A204.1 (cell line): Measurements from ENCODE around the gene HOTAIR.

ENCODE experiments used
- FAIRE-seq: peaks from 2 replicates; lab custom pipeline; 2012; peaks lifted over from hg19 to GRCh38; lab: Jason Lieb, UNC

HOTAIR gene

DNA sequence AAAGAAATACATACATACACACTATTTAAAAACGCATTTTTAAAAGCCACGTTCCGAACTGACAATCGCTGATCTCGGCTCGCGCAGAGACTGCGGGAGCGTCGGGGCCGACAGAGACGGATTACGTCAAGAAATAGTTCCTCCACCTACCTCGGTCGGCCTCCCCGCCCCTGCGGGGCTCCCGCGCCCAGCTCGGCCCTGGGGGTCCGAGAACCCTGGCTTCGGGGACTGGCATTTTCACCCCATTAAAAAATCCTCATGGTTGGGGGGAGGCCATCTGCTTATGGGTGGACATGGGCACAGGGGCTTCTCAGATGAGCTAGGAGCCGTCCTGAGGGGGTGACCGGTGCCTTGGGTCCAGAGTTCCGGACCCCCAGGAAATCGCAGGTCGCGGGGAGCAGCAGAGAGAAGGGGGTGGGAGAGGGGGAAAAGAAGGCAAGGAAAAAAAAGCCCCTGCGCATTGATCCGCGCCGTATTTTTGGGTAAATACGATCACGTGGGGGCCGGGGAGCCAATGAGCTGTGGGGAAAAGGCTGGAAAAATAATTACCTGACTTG is 24.9 kb upstream of the HOTAIR start:
- FAIRE-seq, result no peak

DNA sequence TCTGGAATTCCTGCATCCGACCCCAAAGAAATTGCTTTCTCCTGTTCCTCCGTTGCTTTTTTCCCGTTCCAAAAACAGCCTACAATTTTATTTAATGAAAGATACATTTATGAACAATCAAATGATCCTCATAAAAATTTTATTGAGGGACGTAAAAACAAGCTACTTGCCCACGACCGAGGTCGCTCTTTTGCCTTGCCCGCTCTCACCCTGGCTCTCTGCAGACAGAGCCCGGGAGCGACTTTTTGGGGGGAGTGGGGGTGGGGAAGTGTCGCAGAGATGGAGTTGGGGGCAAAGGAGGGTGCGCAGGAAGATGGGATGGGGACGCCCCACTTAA is 24.1 kb upstream of the HOTAIR start:
- FAIRE-seq, result no peak

DNA sequence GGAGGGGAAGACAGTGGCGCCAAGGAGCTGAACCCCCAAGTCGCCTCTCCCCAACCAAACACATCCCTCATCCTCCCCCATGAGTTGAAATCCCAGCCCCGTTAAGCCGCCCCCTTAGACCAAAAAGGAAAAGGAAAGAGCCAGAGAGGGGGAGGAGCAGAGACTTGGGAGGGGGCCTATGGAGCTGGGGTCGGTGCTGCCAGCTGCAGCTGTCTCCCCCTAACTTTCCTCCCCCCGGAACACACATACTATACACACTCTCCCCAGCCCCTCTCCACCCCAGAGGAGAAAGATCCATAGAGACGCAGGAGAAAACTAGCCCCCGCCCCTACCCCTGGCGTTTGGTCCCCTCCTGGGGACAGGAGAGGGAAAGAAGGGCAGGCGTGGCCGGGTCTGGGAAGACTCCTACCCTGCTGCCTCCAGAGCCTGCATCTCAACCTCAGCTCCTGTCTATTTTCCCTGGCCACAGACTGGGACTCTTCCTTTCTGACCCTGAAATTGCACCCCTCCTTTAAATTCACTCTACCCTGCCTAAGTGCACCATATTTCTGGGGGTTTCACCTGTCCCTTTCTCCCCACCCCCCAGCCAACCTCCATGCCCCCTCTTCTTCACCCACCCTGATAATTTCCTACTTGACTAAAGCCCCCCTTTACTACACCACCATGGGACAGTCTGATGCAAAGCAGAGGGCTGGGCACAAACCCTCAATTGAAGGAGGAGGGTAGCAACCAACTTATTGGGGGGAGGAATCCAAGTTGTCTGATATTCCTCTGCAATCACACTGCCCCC is 23.6 kb upstream of the HOTAIR start:
- FAIRE-seq, result no peak

DNA sequence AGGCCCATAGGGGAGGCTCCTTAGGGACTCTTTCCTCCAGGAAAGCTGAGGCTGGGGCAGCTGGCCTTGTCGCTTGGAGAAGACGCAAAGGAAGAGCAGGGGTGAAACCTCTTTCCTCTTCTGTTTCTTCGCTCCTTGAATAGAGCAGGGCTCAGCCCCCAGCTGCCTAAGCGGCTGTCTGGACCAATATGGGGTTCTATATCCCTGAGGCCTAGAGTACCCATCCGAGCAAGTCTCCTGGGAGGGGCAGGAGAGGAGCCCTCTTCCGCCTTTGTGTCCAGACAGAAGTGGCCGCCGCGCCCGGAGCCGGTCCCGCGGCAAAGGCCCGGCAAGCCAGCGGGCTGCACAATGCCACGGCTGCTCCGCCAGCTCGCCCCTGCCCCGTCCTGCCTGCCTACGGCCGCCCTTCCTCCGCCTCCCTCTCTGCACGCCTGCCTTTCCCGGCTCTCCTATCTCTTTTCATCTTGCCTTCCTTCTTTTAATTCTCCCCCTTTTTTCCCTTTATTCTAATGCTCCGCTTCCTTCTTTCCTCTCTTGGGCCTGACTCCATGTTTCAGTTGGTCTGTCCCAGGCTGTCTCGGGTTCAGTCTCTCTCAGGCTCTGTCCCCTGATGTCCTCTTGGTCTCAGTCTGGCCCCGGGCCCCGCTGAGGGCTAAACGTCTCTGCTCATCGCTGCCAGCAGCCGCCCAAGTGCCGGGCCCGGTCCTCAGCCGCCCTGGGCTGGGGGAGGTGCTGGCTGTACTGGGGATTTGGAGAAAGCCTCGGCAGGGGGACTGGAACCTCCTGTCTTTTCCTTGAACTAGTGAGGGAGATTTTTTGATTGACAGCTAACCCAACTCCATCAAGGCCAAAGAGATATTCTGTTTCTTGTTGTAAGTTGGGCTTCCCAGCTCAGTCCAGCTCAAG is 22.7 kb upstream of the HOTAIR start:
- no peak for FAIRE-seq

DNA sequence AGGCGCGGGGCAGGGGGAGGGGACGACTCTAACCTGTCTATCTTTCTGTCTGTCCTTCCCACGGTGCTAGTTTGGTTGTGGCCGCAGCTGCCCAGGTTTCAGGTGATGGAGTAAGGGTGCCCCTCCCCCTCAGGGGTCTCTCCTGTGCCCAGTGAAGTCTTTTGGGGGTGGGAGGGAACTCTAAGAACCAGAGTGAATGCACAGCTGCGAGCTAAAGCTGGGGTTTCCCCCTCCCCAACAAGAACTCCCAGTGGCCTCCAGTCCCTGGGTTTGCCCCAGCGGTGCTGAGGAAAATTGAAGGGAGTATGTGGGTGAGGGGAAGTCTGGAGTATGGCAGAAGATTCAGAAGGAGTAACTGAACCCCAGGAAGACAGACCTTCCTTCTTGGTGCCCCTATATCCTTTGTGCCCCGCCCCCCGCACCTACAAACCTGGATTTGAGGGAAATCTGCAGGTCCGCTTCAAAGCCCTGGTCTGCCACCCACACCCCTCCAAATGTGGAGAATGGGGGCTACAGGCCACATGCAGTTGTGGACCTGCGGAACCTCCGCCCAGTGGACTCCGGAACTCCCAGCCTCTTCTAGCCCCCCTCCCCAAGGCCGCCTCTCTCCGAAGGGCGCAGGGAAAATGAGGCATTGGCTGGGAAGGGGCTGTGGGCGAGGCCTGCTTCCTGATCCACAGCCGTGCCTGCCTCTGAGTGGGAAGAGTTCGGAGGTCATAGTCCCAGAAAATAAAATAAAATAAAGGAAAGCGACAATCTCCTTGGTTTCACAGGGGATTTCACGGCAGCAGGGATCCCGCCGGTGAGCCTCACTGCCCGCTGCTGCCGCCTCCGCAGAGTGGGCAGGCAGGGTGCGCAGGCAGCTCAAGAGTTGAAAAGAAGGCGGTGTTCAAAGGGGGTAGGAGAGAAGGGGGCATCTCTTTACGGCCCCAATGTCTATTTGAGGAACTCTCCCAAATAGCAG is 21.8 kb upstream of the HOTAIR start:
- FAIRE-seq, result no peak

DNA sequence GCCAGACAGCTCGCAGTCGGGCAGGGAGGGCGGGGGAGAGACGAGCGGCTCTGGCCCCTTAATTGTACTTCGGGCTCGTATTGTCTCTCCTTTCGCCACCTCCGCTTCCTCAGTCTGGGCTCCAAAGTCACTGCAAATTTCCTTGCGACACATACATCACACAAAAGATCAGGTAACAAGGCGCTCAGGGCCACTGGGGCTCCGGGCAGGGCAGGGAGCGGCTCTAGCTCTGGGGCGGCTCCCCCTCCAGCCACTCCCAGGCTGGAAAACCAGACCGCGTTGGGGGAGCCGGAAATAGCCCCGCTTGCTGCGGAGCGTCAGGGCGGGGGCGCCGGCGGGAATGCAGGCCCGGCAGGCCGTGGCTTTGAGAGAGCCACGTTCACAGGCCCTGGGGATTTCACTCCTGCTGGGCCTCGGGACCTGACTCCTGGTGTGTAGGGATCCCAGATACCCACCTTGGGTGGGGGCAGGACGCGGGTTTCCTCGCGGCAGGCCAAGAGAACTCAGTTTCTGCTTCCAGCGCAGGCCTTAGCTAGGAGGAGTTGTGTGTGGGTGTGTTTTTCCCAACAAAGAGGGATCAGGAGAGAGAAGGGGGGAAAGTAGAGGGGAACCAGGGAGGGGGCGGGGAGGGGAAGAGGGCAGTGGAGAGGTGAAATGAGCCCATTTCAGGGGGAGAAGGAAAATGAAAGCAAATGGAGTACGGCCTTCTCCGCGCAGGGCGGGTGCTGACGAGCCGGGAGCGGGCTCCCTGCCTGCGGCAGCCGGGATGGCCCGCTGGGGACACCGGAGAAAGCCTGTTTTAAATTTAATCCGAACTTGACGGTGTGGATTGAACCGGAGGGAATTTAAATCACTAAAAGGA is 20.9 kb upstream of the HOTAIR start:
- FAIRE-seq, result no peak

DNA sequence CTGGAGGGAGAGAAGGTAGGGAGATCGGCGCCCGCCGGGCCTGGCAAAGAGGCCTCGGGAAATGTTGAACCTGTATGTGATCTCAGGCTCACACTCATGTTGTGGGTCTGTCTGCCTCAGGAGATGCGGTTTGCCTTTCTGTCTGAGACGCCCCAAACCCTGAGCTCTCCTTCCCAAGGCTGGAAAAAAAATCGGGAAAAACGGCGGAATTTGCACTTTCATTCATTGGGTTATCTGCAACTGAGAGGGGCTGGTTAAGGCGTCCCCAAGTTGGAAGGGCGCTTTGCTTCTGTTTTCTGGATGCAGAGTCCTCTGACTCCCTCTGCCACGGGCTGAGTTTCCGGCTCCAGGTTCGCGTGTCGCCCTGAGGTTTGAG is 20.2 kb upstream of the HOTAIR start:
- FAIRE-seq, result no peak

DNA sequence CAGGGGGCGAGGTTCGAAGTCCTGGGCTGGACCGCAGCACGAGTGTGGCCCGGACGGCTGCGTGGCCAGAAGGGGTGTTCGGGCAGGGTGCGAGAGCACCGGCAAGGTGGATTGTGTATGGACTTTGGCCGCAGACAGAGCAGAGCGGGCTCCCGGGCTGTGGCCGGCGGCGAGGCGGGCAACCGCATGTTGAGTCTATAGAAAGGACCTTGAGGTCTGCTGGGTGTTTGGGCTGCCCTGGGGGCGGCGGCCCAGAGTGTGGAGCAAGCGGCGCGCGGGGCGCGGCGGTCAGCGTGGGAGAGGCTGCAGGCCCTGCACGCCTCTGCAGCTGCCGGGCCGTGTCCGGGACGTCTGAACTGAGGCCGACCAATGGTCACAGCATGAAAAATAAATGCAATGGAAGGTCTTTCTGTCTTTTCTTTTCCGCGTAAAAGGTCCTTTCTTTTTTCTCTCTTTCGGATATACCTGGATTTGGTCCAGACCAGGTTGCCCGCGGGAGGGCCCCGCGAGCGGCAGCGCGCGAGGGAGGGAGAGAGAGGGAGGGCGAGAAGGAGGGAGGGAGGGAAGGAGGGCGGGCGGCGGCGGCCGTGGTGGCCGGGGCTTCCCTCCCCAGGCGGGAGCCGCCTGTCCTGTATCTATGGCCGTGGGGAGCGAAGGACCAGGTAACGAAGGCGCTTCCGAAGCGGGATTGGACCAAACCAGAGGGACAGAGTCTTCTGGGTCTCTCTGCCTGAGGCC is 19.7 kb upstream of the HOTAIR start:
- FAIRE-seq, result no peak

DNA sequence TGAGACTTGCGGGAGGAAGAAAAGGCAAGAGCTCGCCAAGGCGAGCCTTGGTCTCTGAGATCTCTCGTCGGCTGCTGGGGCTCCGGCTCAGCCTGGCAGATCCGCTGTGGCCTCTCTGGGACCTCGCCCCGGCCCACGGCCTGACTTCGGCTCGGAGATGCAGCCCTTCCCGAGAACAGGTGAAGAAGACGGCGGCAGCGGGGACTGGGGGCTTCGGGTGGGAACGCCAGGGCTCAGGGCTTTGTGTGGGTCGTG is 19.2 kb upstream of the HOTAIR start:
- no peak for FAIRE-seq

DNA sequence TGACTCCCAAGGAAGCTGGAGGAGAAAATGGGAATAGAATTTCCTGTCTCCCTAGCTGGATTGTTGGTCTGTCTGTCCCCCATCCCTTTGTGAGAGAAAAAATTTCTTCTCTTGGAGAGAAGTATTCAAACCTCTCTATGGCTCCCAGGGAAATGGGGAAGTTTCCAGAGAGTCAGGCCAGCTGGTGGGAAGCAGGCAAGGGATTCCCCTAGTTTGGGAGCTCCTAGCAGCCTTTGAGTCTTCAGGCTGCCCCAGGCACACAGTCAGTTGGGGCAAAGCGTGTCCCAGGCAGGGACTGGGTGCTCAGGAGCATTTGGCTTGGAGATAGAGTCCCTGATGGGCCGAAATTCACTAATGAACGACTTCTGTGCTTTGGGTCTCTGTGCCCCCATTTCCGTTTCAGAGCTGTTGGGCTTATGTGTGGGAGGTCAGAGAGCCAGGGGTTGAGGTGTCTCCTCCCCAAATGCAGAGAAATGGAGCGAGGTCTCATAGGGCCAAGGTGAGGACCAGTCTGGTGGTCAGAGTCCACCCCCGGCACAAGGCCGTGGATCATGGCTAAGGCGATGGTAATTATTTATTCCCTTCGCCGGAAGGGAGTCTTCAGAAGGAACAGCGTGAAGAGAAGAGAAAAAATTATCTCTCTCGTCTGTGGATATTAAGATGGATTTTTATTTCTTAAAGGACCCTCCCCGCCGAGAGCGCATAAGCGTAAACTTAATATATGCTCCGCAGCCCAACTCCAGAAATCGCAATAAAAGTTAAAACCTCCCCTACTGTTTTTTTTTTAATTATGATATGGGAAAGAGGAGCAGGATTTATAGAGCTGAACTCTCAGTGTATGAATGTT is 18.6 kb upstream of the HOTAIR start:
- no peak for FAIRE-seq

DNA sequence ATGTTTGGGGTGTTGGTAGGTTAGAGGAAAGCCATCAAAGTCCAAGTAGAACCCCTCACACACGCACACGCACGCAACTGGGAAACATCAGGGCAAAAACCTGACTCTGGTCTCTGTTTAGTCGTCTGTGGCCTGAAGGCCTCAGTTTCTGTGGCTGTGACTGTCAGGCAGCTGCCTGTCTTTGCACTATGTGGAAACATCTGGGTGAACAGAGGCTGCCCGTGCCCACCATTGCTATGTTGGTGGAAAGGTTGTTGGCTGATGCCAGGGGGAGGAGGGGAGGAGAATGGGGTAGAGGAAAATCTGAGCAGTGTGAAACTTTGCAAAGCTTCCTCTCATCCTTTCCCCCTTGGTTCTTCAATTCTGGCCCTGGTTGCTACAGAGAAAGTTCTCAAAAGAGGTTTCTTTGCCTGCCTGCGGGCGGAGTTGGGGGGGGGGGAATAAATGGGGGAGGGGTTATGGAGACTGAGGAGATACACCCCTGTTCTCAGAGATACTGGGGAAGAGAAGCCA is 17.7 kb upstream of the HOTAIR start:
- FAIRE-seq, result no peak

DNA sequence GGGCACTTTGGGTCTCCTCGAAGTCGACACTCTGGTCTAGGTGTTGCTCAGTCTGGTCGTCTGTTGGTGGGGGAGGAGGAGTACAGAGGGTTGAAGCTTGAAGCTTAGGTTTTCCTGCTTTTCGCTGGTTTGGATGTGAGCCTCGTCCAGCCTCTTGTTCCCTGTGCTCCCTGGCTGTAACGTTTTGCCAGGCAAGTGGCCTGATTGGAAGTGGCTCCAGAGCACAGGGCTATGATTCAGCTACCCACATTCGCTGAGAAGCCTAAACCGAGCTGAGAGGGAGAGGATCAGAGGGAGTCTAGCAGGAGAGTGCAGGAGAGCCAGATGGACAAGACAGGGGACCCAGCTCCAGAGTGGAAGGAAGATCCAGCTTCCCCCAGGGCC is 16.3 kb upstream of the HOTAIR start:
- FAIRE-seq, result no peak

DNA sequence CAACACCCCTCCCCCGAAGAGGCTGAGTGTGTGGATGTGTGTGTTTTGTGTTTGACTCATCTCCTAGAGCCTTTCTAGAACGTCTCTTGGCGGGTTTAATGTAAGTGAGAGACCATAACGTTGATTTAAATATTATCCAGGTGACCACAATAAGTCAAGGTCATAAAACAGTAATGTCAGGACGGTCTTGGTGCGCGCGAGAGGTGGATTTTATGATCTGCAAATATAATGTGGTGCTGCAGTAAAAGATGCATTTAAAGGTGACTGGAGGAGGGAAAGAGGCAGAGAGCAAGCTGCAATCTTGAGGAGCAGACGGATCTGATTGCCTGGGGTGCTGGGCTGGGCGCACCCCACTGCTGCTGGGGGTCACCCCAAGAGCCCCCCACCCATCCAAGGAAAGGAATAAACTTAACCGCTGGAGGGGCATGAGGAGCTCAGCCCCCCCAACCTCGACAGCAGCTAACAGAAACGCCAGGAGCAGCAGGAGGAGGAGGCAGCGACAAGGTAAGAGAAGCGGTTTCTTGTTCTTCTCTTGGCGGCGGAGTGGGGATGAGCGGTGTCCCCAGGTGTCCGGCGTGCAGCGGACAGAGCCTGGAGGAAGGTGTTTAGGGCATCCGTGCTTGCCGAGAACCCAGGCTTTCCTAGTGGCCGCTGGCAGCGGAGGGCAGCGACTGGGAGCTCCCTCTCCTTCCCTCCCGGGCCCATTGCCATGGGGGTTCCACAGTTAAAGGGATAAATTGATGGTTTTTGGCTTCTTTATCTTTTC is 15.7 kb upstream of the HOTAIR start:
- no peak for FAIRE-seq

DNA sequence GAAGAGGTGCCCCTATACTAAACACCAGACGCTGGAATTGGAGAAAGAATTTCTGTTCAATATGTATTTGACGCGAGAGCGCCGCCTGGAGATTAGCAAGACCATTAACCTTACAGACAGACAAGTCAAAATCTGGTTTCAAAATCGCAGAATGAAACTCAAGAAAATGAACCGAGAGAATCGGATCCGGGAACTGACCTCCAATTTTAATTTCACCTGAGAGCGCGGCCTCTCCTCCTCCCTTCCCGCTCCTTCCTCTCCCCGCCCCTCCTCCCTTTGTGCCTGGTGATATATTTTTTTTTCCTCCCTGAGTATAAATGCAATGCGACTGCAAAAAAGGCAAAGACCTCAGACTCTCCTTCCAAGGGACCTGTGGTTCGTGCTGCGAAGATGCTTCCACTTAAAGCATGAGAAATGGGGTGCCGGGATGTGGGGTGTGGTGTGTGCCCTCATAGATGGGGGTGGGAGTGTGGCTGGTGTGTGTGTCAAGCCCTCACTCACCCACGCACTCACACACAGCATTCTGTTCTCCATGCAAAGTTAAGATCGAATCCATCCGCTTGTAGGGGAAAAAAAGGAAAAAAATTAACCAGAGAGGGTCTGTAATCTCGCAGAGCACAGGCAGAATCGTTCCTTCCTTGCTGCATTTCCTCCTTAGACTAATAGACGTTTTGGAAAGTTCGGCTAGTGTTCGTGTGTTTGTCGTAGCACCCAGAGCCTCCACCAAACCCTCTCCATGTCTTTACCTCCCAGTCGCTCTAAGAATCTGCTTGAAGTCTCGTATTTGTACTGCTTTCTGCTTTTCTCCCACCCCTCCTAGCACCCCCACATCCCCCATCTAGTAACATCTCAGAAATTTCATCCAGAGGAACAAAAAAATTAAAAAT is 14.7 kb upstream of the HOTAIR start:
- peak; percentile 91 for FAIRE-seq

DNA sequence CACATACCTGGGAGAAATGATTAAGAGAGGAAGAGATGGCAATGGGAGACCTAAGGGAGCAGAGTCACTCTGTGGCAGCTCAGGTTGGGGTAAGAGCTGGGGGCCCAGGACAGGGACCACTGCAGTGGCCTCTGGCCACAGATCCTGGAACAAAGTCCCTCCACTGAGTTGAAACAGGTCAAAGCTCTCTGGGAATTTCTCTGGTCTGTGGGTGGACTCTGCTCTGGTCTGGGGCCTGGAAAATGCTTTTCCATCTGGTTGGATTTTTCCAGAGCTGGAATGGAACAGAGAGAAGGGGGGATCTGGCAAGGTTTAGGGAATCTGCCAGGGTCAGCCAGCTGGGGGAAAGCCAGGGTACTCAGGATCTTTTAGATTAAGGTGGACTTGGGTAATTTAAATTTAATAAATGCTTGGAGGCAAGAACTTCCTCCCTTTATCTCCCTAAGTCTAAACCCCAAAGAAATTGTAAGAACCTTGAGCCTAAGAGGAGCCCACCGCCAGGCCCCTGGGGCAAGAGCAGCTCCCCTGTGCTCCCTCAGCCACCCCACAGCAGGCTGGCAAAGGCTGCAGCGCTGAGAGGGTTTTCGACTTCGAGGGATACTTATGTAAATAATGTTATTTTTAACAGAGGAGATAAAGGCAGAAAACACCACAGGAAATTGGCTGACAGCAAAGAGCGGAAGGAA is 13.9 kb upstream of the HOTAIR start:
- no peak for FAIRE-seq

DNA sequence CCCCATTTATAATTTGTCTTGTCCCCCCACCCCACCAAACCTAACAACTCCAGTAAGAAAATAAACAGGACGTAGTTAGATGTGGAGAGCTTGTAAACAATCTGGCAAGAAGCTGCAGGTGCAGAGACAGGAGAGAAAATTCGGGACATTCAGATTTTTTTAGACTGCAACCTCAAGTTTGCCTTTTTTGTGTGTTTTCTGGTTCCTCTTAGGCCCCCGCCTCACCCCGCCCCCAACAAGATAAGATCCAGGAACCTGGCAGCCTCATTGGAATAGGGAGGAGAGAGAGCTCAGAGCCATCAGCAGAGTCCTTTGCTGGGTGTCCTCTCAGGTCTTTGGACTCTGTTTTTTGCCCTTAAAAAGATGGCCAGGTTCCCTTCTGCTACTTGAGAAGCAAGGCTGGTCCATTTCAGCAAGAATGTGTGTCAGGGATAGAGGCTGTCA is 13.1 kb upstream of the HOTAIR start:
- FAIRE-seq, result no peak
